ENCODE measurements around the gene CCL28. TPM values are rescaled to one million over a fixed set of nuclear protein-coding genes. Genes with fewer than 3 reads are reported as not detected.
A peak's percentile ranks its signal among the peaks of the same experiment; 100 is the strongest.

Gene CCL28
- total RNA-seq, 1 experiment from 2014 or later: 8.5 TPM

GRCh38 chr5:43332401-43332800 lies 79.8 kb downstream of the CCL28 start:
- ChIA-PET CTCF (no interaction called here), POLR2A (ENCODE audit: unreplicated experiment) (no interaction called here)
- Histone ChIP-seq H3K4me2 (ENCODE audit: low read length) (no peak overlapping the region), H3K4me1 (ENCODE audit: insufficient read depth, low read length) (no peaks in the 10 kb centered on the region), H3K79me2 (ENCODE audit: low read length) (no peaks in the 10 kb centered on the region), H3K9me3 (ENCODE audit: low read length) (peaks cover 22% of the 10 kb centered on the region), H3K9me2 (replicated peaks; ENCODE audit: low read length) (no peaks in the 10 kb centered on the region), H3F3A (ENCODE audit: low read length, unreplicated experiment) (peaks cover 12% of the 10 kb centered on the region), H2AFZ (ENCODE audit: low read length) (no peak overlapping the region), H3K27ac (ENCODE audit: low read length) (no peak overlapping the region), H3K36me3 (ENCODE audit: low read depth, low read length) (peaks cover 8% of the 10 kb centered on the region; the same call in 1 of the 2 replicates), H3K9ac (ENCODE audit: low read length) (no peak overlapping the region), H4K20me1 (ENCODE audit: low read length) (no peaks in the 10 kb centered on the region), H3K27me3 (ENCODE audit: low read length) (no peaks in the 10 kb centered on the region), H3K4me3 (ENCODE audit: low read length) (no peak overlapping the region)
- ATAC-seq (no peak), DNase-seq (peak; percentile 44)
- no peak for TF ChIP-seq EZH2phosphoT487 (IDR thresholded peaks at IDR 0.05; ENCODE audit: borderline replicate concordance, low read length)
- TF ChIP-seq CTCF (conservative IDR thresholded peaks at IDR 0.05; ENCODE audit: low read depth, low read length): no peak
- TF ChIP-seq EZH2 (IDR thresholded peaks at IDR 0.05; ENCODE audit: low read length, unreplicated experiment): no peak
- intact Hi-C loops (cut with micrococcal nuclease): no loop called here
- BruUV-seq (replicated peaks): no TSS peak

Other genes starting within 250 kb of the CCL28 start
- 0.17 and 0.26 TPM in 2 replicates for gene NIM1K, start 220.2 kb downstream of the CCL28 start, total RNA-seq (2014; rRNA removed)
- gene HMGCS1, start 99.0 kb downstream of the CCL28 start, total RNA-seq (2014; rRNA removed): 31.4 and 39.7 TPM in 2 replicates
- gene TMEM267, start 71.5 kb upstream of the CCL28 start, total RNA-seq (2014; rRNA removed): 10.0 and 16.1 TPM in 2 replicates
- 9.8 and 16.3 TPM in 2 replicates for gene C5orf34, start 102.8 kb upstream of the CCL28 start, total RNA-seq (2014; rRNA removed)
- 117 and 142 TPM in 2 replicates for gene PAIP1, start 144.7 kb upstream of the CCL28 start, total RNA-seq (2014; rRNA removed)
- gene NNT, start 190.8 kb upstream of the CCL28 start, total RNA-seq (2014; rRNA removed): 15.1 and 15.6 TPM in 2 replicates

All from PC-3 (cell line).